HG02798 (cell line): ENCODE data around the gene FBXW2.

Experiments used
- ATAC-seq: cut with Tn5 transposase; IDR thresholded peaks from one replicate; pipeline ENCODE4 v1.9.1; 2021; ENCODE audit warnings: mild to moderate bottlenecking; ENCODE audit not compliant: unreplicated experiment, poor library complexity

FBXW2 gene

DNA sequence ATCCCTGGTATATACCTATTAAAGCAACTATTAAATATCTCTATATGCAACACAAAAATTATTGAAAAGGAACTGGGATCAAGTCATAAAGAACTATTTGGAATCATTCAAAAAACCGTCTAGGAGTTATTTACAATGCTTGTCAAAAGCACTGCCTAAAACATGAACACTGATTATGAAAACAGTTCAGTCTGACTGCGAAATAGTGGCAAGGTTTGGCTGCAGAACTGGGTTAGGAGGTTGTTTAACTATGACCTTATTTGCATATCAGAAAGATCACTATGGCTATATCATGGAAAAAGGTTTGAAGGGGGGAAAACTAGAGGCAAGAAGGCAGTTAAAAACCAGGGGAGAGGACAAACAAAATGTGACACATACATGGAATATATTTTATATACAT is 12.0 kb downstream of the FBXW2 start:
- ATAC-seq, result no peak

DNA sequence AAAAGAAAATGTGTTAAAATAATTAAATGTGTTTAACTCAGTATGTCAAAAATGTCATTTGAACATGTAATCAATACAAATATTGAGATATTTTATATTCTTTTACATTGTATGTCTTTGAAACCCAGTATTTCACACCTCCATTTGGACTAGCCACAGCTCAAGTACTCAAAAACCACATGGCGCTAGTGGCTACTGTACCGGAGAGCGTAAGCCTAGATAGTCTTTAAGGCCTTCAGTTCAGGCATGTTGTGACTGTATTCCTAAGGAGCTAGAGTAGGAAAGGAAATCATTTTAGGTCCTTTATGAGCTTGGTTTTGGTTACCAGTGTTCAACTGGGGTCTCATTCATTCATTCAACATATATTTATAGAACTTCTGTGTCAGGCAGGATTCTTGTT is 12.8 kb downstream of the FBXW2 start:
- no peak for ATAC-seq

DNA sequence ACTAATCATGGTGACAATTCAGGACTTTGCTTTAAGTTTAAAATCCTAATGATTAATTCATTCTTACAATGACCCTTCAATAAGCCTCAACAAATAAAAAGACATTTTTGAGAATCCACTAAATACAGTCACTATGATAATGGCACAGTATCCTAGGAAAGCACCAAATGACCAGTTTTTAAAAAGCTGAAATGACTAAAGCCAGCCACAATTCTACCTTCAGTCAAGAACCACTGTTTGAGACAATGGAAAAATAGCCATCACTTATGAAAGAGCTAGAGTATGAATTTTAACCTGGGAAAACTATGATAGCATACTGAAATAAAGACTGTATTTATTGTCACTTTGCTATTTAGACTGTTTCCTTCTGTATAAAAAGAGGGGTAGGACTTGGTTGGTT is 14.0 kb downstream of the FBXW2 start:
- no peak for ATAC-seq

DNA sequence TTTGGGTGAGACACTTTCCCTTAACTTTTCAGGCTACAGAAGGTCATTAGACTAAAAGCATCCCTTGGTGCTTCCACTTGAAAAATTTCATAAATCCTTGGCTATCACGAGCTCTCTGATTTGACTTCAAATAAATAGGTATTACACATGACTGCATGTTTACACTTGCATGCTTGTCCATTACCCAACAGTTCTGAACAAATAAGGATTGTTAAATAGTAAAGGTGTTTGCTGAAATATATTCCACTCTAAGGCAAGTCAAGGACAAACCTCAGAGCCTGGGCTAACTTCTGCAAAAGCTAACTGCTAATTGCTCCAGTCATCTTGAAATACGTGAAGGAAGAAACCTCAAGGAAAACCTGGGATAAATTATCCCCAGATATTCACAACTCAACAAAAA is 14.5 kb downstream of the FBXW2 start:
- ATAC-seq, result no peak

DNA sequence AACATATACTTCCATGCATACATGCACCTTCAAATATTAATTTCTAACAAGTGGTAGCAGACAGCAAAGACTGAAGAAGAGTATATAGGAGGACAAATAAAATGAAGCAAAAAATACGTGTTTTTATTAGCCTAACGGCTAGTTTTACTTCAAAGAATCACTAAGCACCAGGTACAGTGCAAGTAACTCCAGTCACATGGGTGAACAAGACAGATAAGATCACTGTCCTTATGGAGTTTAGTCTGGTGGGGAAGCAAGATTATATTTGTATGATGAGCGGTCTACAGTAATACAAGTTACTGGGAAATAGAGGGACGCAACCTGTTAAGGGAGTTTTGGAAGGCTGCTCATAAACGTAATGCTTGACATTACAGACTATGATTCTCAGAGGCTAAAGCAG is 16.0 kb downstream of the FBXW2 start:
- no peak for ATAC-seq

DNA sequence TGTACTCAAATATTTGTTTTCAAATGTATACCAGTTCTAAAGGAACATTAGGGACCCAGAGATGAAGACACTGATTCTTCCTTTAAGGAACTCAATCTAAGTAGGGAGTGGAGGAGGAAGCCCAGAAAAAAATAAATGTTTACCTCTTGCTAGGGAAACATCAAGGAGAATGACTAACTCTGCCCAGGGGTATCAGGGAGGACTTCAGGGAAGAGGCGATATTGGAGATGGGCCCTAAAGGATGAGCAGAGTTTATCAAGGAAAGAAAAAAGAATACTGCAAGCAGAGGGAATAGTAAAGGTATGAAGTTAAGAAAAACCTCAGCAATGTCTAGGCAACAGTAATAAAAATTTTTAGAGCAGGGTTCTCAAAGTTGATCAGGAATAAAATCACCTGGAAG is 16.4 kb downstream of the FBXW2 start:
- no peak for ATAC-seq

DNA sequence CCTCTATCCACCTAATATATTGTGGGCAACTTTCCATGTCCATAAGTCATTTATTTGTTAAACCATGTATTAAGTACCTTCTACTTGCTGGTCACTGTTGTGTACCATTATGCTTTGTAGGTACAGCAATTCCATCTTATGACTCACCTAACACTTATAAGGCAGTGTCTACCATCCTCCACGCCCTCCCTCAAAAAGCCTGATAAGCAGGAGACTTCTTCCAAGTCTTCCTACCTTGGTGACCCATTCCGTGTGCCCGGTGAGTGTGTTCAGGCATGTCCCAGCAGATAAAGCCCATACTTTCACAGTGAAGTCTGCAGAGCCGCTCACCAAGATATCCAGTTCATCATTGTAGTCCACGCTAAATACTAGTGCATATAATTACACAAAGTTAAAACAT is 17.4 kb downstream of the FBXW2 start:
- no peak for ATAC-seq

DNA sequence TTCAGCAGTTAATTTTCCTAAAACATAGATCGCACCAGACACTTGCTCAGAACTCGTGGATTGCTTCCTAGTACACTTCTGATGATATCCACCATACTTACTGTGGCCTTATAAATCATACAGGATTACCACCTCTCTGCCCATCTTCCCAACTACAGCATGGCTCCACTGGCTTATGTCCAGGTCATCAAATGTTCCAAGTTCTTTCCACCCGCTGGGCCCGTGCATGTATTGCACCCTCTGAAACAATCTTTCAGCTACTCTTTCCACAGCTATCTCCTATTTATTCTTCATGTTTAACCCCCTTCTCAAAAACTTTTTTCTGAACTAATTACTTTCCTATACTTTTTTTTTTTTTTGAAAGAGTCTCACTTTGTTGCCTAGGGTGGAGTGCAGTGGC is 18.5 kb downstream of the FBXW2 start:
- no peak for ATAC-seq

DNA sequence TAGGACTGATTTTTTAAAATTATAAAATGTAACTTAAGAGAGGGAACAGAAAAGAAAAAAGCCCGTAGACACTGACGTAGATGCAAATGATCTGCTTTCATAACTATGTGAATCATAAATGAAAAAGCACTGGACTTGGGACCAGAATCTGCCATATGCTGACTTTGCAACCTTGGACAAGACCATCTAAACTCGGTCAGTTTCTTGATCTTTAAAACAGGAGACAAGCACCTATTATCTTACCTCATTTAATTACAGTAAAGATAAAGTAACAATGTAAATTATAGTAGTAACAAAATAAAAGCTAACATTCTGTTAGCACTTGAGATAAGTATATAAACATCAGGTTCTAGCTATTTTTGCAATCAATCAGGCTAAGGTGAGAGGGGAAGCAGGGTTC is 20.0 kb downstream of the FBXW2 start:
- no peak for ATAC-seq

DNA sequence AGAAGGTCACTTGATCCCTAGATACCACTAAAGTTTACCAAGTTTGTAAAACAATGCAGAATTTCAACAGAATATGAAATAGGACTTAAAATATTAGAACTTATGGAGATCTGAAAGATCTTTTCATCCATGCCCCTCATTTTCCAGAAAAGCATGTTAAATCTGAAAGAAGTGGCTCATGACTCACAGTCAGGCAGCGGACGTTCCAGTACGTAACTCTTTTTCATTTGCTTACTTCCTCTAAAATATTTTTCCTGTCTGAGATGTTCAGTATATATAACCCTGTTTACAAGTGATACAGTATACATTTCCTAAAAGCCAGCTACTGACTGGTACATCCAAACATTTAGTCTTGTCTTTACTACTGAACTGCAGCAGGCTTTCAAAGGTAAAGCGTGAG is 22.3 kb downstream of the FBXW2 start:
- ATAC-seq, result no peak

DNA sequence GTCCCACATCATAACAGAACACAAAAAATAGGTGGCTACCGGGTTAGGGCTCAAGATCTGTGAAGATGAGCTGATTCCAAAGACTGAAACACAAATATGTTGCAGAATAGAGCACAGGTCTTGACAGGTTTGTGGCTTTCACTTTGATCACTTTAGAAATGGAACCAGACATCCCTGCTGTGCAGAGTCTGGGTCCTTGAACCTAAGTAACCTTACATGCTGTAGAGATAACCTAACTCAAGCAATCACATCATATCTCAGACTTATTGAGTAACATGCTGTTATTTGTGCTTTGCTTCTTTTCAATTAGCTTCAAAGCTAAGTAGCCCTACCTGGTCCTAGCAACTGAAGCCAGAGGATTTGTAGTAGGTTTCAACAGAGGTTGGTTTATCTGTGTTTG is 24.3 kb downstream of the FBXW2 start:
- ATAC-seq, result no peak

DNA sequence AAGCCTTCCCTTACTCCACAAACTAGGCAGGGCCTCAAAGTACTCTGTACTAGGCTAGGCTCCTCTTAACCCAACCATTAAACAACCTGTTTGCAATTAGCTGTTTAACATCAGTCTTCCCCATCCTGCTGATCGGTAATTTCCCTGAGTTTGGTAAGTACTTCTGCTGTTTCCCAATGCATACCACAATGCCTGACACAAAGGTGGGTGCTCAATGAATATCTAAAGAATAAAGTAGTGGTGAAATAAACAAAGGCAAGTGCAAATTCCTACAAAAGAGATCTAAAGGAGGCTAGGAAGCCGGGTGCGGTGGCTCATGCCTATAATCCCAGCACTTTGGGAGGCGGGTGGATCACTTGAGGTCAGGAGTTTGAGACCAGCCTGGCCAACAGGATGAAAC is 25.0 kb downstream of the FBXW2 start:
- no peak for ATAC-seq

DNA sequence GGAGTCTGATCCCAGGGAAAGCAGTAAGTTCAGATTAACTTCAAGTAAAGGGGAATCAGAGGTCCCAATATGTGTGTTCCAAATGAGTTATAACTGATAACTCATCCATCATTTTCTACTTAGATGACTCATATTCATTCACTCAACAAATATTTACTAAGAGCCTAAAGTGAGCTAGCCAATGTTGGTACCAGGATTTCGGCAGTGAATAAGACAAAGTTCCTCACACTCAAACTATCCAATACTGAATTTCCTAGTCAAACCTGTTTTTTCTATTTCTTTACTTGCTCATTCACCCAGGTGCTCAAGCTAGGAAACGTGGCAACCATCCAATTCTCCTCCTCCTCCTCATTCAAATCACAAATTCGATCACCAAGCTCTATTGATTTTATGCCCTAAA is 25.8 kb downstream of the FBXW2 start:
- ATAC-seq, result no peak

DNA sequence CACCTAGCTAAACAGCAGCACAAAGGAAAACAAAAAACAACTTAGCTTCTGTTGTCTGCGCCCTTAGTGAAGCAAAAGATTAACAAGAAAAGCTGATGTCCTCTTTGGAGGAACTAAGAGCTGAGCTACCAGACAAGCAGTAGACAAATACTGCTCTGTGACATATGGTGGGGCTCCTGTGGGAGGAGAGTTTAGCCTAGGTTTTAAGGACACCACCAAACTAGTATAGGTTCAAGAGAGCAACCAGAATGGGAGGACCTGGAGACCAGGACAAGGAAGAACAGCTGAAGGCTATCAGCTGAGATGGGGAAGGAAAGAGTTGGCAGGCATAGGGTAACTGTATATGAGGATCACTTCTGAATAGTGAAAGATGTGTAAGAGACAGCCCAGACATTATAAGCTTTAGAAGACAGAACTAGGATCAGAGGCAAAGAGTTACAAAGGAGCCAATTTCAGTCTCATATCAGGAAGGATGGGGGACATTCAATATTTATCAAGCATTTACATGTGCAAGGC is 27.2 kb downstream of the FBXW2 start:
- ATAC-seq, result no peak

DNA sequence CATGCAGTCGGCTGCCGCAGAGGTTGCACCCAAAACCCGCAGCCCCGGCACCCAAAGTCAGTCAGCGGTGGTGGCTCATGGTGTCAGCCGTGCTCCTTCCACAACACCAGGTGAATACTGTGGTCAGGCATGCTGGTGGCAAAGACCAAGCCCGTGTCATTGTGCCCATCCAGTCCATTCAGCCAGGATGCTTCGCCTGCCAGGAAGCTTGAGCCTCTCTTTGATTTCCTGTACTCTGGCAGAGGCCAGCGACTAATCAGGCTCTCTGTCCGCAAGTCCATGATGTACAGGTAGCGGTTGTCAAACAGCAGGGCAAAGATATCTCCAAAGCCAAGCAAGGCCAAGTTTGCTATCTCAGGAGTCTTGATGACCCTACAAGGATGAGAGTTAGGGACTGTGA is 28.7 kb downstream of the FBXW2 start:
- no peak for ATAC-seq

DNA sequence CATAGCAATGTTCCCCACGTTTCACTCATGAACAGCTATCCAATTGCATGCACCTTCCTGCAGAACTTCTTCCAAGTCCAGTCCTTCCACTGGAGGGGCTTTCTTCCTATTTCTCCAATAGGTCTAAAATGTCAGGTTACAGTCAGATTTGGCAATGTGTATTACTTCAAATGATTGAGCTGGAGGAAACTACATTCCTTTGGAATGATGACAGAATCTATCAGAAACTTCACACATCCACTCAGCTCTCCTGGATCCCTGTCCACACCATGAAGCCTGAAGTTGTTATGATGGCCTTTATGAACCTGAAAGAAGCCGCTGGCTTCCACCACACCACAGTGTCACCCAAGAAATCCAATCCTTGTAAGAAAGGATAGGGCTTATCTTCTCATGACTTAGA is 32.2 kb downstream of the FBXW2 start:
- ATAC-seq, result no peak

DNA sequence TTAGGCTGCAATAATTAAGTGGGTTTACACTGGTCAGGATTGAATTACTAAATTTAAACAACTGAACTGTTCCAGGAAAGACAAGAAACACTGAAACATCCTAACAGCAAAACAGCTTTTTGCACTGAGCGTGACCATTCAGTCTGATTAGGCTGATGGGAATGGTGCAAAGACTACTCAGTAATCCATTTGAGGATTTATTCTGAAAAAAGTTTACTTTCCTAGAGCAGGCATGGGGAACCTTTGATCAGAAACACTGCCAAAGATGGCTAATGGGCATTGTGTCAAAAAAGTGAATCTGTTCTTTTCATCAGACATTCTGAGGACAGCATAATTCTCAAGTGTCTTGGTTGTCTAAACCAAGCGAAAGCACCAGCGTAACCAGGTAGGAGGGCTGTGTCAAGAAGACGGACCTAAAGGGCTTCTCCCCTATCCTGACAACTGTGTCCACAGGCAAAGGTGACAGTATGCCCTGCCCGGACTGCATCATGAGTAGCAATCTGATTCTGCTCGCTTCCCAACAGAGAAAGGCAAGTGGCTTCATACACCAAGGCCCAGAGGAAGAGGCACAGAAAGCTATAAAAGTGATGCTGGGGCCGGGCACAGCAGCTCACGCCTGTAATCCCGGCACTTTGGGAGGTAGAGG is 33.3 kb downstream of the FBXW2 start:
- no peak for ATAC-seq

DNA sequence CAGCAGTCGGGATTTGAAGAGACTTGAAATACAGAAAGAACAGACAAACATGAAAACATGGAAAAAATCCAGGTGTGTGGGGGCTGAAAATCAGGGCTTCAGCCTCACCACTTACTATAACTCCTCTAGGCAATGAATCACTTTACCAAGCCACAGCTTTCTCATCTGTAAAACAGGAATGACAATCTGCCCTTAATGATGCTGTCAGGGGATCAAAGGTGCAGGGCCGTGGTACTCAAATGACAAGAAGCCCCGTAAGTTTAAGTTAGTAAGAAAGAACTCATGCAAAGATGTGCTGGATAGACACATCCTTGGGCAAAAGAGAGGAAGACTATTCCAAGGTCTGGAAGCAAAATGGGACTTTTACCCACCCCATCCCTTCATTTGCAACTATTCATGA is 34.7 kb downstream of the FBXW2 start:
- no peak for ATAC-seq

DNA sequence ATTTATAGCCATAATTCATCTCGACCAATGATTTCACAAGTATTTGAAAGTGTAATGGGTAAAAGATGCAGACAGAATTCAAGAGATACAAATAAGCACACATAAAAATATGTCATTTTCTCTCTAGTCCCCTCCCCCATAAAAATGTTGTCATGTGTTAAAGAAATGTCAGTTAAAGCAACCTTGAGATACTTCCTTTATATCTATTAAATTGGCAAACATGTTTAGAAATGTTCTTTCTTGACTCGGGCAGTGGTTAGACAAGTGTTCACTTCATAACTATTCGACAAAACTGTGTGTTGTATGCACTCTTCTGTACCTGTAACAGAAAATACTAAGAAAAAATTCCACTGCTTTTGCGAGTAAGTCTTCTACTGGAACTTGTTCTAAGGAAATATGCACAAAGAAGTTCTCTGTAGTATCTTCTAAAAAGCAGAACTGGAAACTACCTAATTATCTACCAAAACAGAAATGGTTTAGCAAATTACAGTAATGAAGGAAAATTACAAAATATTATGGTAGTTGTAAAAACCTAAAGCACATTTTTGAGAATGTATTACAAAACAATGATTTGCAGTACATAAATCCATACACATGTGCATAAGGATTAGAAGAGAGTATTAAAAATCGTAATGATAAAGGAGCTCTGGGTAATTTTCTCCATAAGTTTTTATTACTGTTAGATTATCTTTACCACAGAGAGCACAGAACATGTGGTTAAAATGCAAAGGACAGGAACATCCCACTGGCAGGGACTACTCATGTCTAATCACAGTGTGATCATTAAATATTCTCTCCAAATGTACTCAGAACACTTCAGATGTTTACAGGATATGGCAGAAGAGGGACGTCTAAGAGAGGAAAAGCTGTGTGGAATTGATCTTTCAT is 35.9 kb downstream of the FBXW2 start:
- ATAC-seq, result no peak

DNA sequence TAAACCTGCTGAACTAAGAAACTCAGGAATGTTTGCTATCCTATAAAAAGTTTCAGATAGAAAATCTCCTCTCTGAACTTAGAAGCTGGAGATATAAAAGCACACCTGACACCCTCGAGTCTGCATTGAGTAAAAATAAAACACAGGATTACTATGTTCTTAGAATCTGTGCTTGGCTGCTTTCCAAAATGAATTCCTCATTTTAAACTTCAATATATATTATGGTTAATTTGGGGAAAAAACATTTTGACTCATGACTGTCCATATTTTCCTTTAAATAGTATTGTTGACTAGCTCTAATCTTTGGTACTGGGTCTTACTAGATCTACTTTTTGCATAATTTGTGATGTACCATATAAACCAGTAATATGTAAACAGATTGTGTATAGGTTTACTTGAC is 36.7 kb downstream of the FBXW2 start:
- ATAC-seq, result no peak

DNA sequence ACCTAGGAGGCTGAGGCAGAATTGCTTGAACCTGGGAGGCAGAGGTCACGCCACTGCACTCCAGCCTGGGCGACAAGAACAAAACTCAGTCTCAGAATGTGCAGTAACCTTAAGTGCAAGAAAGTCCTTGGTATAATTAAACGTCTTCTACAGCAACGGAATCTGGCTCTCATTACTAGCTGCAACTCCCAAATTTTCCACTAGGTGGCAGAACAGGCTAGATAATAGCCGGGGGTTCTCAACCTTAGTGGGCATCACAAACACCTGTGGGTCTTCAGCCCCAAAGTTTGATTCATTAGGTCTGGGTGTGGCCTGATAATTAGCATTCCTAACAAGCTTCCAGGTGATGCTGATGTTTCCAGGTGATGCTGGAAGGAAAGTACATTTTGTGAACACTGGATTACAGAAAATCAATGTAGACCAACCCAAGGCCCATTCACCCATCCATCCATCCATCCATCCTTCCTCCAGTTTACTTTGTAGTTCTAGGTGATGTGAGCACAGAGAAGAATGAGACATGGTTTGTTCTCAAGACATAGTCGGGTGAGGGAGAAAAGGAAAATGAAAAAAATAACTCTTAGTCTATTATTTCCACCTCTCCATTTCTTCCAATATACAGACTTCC is 37.3 kb downstream of the FBXW2 start:
- ATAC-seq, result peak; percentile 52
